Measurements from ENCODE around the gene PUM2.

Gene PUM2

DNA sequence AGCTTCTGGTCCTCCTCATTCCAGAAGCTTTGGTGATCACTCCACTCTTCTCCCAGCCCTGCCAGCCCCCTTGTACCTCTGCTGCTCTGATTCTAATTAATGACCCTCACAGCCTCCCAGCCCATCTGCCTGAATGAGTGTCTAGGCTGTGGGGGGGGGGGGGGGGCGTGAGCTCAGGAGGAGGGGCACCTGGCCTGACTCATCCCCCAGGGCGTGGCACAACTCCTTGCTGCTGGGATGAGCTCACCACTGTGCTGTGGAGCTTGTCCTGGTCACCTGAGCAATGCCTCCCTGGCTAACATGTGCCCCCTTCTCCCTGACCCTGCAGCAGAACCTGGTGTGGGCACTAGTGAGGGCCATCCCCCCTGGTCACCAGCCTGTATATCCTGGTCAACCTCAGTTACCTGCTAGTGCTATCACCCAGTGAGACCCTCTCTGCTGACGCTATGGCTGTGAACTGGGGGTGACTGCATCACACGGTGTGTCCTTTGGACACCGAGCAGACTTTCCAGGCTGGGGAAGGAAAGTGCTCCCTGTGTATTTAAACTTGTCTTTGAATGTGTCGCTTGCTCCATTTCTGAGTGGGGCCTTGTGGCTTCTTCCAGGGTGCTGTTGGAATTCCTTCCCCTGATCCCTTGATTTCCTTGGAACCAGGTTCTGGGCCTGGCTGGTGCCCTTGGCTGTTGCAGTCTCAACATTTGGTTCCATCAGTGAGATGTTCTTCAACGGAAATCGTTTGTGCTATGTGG, 41.5 kb upstream of the PUM2 start:
- no peak for DNase-seq (ENCODE audit: low read depth)
- H3K4me3 ChIP-seq (ENCODE audit: low read depth, low read length) = no peak overlapping the region
- no peak for TF ChIP-seq CTCF (conservative IDR thresholded peaks at IDR 0.05; ENCODE audit: low read depth, low read length)

DNA sequence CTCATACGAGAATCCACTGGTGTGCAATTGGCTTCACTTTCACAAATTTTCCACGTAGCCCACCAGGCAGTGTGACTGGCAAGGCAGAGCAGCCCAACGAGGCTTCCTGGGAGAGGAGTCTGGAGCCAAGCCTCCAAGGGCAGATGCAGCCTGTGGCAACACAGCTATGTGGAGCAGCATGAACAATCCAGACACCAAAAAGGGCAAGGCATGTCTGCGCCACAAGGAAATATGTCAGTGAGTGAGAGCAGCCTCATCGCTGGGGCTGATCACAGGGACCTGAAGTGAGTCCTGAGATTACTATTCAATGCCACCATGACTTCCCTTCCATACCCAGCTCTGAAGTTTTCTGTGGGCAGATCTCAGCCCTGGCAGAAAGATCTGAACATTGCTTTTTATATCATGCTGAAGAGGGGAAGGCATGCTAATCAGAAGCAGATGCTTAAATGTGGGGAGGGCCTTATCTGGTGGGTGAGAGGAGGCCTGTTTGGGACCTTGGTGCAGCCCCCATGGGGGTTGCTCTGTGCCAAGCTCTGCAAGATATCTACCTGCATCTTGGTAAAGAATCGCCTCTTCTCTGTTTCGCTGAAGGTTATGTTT, 40.0 kb upstream of the PUM2 start:
- DNase-seq (ENCODE audit: low read depth) = no peak
- TF ChIP-seq CTCF (conservative IDR thresholded peaks at IDR 0.05; ENCODE audit: low read depth, low read length) = no peak
- no peak overlapping the region for H3K4me3 ChIP-seq (ENCODE audit: low read depth, low read length)

GRCh38 chr2:20384953-20385352, 34.3 kb upstream of the PUM2 start:
- no peak for TF ChIP-seq CTCF (conservative IDR thresholded peaks at IDR 0.05; ENCODE audit: low read depth, low read length)

GRCh38 chr2:20382965-20383810, 32.5 kb upstream of the PUM2 start:
- peak; percentile 32 for TF ChIP-seq CTCF (conservative IDR thresholded peaks at IDR 0.05; ENCODE audit: low read depth, low read length)
- peak; percentile 77 for DNase-seq (ENCODE audit: low read depth)
- no peak overlapping the region for H3K4me3 ChIP-seq (ENCODE audit: low read depth, low read length)

More at GRCh38 chr2:20384953-20385352, 34.3 kb upstream of the PUM2 start:
- no peak for DNase-seq (ENCODE audit: low read depth)
- H3K4me3 ChIP-seq (ENCODE audit: low read depth, low read length) = no peak overlapping the region

DNA sequence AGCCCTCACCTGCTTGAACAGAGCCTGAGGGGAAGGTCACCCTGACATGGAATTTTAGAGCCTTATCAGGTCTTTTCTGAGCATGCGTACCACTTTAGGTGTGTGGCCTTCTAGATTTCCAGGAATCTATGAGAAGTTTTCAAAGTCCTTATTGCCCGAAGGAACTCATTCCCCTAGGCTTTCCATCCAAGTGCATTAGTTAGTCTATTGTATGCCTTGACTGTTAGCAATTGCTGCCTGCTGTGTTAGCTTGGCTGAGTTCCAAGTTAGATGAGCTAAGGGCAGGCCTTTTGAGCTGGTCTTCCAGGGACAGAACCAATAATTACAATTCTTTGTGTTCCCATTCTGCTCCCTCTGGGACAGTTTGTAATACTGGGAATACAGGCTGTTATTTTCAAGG, 30.8 kb upstream of the PUM2 start:
- H3K4me3 ChIP-seq (ENCODE audit: low read depth, low read length) = no peak overlapping the region
- peak; percentile 91 for DNase-seq (ENCODE audit: low read depth)
- no peak for TF ChIP-seq CTCF (conservative IDR thresholded peaks at IDR 0.05; ENCODE audit: low read depth, low read length)

DNA sequence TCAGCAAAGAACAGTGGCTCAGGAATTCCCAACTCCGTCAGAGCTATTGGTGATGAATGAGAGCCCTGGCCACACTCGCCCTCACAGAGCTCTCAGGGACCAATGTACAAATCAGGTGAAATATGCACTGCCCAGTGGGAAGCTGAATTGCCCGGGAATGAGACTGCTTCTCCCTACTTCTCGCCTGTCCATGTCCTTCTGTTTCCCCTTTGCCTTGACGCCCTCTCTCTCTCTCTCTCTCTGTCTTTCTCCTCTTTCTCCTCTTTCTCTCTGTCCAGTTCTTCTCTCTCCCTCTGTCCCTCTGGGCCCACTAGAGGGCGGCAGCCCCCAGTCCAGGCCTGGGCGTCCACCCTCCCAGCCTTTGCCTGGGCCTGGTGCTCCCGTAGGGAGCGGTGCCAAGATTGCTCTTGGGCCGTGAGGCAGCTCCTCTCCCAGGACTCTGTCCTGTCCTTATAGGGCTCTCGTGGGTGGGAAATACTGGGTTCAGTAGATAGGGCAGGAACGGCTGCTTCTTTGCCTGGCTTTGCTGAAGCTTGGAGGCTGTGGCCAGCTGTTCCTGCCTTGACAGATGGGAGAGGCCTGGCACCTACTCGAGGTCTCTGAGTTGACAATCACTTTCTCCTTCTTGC, 28.4 kb upstream of the PUM2 start:
- DNase-seq (ENCODE audit: low read depth) = peak; percentile 88
- TF ChIP-seq CTCF (conservative IDR thresholded peaks at IDR 0.05; ENCODE audit: low read depth, low read length) = peak; percentile 96
- no peak overlapping the region for H3K4me3 ChIP-seq (ENCODE audit: low read depth, low read length)

Measured in choroid plexus epithelial cell (primary cell).